ENCODE data around the gene POU1F1.
"Not testable (repeated sequence)": the region's sequence is repeated elsewhere in the genome, so short reads cannot be mapped to it uniquely, and the experiment has no call there.

POU1F1 gene, protein sequence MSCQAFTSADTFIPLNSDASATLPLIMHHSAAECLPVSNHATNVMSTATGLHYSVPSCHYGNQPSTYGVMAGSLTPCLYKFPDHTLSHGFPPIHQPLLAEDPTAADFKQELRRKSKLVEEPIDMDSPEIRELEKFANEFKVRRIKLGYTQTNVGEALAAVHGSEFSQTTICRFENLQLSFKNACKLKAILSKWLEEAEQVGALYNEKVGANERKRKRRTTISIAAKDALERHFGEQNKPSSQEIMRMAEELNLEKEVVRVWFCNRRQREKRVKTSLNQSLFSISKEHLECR

DNA sequence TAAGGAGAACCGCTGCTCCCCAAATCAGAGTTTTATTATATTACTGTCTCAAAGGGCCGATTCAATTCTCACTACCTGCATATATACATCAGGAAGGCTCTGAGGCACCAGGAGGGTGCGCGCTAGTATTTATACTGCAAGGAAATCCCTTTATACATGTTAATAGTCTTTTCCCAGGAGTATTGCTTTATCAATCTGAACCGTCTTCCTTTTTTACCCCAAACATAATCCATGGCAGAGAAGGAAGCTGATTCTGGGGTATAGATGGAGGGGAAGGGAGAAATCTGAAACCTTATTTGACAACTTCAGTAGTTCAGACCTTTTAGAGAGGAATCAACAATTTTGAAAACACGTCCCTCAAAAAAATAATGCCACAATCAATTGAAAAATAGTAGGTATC lies at the start of gene POU1F1:
TSS of gene POU1F1 (minus strand) at position 101 of the 400 bp plus-strand sequence. CDS start 122 bp downstream, outside the sequence.
- DNase-seq = no peak

DNA sequence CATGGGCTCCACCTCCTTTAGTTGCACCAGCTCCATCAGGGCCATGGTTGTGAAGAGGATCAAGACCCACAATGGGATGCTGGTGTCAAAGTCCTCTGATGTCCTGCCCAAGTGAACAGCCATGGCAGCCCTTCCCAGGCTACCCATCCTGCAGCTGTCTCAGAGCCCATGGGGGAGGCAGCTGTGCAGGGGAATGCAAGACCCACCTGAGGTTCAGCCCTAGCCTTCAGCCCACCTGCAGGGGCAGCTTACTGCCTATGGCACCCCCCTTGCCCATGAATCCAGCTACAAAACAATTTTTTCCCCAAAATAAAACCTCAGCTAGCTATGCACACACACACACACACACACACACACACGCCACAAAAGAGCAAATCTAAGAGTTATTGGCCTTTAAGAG lies 48.2 kb upstream of the POU1F1 start:
- no peak for DNase-seq

DNA sequence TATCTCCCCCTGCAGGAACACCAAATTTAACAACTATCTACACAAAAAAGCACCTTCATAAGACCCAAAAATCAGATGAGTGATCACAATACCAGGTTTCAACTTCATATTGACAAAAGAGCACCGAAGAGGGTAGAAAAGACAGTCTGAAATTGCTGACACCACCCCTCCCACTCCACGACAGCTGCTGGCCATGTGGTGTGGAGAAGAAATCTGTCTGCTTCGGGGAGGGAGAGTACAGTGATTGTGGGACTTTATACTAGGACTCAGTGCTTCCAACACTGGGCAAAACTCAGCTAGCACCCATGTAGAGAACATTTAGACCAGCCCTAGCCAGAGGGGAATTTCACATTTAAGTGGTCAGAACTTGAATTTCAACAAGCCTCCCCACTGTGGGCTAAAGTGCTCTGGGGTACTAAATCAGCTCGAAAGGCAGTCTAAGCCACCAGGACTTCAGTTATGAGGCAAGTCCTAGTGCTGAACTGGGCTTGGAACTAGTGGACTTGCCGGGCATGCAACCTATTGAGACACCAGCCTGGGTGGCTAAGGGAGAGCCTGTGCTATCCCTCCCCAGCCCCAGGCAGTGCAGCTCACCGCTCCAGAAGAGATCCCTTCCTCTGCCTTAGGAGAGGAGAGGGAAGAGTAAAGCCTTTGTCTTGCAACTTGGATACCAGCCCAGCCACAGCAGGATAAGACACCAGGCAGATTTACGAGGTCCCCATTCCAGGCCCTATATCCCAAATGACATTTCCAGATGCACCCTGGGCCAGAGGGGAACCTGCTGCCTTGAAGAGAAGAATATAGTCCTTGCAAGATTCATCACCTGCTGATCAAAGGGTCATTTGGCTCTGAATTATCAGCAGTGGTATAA lies 44.6 kb upstream of the POU1F1 start:
- no peak for DNase-seq

DNA sequence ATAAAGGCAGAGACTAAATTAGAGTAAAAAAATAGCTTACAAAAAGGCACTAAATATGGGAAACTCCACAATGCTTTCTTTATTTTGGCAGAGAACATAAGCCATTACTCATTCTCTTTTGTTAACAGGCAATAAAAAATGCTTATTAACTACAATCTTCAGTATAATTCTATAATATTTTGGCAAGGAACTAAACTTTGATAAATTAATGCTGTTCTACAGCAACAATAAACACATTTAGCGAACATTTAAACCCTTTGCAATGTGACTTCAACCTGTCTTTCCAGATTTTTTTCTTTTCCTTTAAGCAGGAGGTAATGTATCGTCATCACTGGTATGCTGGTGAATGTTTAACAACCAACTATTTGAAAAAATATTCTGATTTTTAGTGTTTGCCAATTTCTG lies 42.2 kb upstream of the POU1F1 start:
- DNase-seq = no peak

DNA sequence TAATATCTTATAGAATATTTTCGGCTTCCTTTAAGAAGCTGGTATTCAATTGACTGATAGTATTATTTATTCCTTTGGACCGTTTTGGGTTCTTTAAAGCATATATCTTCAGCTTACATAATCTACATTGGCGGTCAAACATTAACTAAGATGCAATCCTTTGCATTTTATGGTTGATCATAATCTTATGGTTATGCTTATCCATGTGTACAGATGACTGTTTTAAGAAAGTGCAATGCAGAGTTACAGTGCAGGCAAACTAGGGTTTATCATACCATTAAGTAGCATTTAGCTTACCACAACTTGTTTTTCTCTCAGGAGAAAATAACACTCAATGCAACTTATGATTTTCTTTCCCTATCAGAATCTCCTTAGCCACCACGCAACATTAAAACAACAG lies 41.4 kb upstream of the POU1F1 start:
- DNase-seq = no peak

DNA sequence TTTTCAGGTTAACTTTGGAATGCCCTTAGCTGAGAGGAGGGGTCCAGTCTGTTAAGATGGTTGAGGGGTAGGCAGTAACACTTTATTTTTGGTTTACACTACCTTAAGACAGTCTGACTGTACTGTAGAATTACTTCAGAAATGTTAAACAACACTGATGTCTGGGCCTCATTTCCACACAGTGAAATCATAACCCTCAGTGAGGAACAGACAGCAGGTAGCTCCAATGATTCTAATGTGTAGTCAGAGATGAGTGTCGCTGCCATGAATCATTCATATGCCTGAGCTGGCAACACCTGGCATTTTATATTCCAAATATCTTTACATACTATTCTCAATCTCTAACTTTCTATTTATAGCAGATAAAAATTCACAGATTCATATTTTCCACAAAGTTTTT lies 37.3 kb upstream of the POU1F1 start:
- no peak for DNase-seq

DNA sequence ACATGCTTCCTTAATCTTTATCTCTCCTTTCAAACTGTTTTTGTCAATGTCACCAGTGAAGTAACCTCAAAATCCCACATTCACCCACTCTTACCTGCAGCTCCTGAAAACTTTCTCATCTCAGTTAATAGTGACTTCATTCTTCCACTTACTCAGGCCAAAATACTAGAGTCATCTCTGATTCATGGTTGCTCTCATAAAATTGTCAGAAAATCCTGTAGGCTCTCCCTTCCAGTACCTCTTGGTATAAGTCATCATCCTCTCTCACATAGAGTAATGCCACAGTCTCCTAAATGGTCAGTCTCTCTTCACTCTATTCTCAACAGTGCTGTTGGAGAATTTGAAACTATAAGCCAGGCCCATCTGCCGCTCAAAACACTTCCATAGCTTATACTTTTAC lies 34.9 kb upstream of the POU1F1 start:
- DNase-seq = no peak

DNA sequence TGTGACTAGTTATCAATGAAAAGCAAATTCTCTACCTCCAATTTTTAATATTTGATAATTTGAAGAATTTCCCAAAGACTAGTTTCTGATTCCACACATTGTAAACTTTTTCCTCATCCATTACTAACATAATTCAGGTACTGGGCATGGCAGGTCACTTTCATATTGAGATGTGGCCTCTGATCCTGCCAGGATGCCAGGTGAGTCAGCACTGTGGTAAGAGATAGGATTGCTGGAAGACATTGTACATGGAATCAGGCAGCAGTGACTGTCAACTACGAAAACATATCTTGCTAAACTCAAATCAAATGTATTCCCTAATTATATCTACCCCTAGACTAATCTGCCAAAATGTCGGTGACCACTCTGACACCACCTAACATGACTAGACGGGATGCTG lies 33.2 kb upstream of the POU1F1 start:
- DNase-seq = no peak

DNA sequence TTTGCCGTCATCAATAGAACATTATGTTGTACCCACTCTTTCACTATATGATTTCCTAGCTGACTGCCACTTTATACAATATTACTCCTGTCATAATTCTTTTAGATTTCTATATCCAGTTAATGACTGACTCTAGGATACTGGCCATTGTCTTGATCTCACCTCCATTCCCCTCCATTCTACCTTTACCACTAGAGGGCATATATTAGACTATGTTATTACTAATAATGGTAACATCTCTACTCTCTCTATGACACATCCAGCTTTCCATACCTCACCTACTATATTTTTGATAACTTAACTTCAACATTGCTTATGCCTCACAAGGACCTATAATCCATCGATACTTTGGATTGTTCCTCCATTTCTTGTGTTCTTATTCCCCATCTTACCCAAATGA lies 31.4 kb upstream of the POU1F1 start:
- no peak for DNase-seq

DNA sequence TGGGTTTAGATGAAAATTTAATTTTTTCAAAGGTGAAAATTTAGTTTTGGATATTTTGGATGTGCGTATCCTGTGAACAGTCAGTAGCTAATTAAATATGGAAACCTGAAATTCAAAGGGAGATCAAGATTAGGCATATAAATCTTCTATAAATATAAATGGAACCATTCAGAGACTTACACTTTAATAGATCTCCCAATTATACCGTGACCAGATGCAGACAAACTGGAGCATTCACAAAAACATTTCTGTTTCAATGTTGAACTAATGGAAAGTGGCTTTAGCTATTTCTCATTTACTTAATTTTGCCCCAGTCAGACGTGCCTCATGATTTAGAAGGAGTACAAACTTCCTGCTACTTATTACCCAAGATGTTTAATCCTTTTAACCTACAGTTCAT lies 29.1 kb upstream of the POU1F1 start:
- DNase-seq = no peak

DNA sequence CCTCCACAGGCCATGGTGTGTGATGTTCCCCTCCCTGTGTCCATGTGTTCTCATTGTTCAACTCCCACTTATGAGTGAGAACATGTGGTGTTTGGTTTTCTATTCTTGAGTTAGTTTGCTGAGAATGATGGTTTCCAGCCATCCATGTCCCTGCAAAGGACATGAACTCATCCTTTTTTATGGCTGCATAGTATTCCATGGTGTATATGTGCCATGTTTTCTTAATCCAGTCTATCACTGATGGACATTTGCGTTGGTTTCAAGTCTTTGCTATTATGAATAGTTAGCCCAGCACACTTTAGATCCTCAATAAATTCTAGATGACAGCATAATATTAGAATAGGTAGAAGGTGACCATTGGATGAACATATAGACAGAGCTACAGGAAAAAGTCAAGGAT lies 28.6 kb upstream of the POU1F1 start:
- DNase-seq = not testable (repeated sequence)

DNA sequence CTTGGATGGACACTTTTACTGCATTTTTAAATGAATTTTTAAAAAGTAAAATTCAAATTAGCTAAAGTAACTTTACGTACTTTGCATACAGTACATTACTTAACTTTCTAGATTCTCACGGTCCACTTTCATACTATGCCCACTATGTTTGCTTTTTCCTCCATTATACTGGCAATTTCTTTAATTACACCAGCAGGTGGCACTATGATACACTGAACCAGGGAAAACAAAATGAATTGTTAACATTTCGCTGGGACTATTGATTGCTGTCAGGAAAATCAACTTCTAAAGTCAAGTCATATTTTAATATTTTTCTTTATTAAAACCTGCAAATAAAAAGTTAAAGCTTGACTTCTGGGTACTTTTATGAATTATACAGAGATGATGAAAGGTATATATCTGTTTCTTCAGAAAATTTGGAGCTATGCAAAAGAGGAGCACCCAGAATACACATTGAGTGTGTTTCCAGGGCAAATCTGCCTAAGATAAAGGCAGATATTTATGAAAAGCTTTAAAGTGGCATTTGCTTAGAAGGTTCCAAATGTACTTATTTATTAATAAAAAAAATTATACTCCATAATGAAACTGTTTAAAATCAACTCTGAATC lies 21.8 kb upstream of the POU1F1 start:
- DNase-seq = peak in 1 of 2 donors; percentile 43

DNA sequence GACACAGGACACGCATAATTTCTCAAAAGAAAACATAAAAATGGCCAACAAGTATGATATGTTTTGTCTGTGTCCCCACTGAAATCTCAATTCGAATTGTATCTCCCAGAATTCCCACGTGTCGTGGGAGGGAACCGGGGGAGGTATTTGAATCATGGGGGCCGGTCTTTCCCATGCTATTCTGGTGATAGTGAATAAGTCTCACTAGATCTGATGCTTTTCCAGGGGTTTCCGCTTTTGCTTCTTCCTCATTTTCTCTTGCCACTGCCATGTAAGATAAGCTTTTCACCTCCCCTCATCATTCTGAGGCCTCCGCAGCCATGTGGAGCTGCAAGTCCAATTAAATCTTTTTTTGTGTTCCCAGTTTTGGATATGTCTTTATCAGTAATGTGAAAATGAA lies 12.1 kb upstream of the POU1F1 start:
- DNase-seq = no peak

DNA sequence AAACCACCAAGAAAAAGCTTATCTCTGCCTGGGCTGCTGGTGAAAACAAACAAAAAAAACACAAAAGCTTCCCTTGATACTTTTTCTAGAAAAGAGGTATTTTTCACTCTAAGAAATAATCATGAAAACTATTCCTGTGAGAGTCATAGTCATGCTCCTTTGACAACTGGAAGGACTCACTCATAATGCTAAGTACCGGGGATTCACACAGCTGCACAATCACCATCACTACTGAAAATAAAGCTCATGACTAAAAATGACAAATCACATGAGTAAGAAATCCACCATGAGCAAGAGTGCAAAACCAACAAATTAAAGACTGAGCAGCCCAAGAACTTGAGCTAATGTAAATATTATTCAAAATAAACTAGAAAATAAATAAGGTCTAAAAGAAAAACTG lies 10.6 kb upstream of the POU1F1 start:
- no peak for DNase-seq

DNA sequence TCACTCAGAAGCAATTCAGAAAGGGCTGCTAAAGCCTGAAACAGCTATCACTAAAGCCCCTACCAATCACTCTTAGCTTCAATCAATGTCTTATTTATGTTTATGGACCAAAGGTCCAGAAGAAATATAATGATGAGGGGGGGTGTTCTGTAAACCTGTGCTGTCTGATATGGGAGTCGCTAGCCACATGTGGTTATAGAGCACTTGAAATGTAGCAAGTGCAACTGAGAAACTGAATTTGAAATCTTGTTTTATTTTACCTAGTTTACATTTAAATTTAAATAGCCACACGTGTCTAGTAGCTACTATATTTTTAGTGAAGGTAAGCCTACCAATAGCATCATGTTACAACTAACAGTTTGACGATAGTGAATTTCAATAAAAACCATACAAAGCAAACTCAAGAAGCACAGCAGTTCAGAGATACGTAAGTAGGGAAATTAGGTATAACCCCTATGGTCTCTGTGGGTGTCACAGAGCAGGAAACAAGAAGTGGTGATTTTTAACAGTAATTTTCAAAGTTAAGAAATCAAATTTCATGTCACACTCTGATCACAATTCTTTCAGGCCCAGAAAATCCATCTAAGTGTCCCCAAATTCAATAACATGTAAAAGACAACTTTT lies 3.6 kb downstream of the POU1F1 start:
- DNase-seq = no peak

DNA sequence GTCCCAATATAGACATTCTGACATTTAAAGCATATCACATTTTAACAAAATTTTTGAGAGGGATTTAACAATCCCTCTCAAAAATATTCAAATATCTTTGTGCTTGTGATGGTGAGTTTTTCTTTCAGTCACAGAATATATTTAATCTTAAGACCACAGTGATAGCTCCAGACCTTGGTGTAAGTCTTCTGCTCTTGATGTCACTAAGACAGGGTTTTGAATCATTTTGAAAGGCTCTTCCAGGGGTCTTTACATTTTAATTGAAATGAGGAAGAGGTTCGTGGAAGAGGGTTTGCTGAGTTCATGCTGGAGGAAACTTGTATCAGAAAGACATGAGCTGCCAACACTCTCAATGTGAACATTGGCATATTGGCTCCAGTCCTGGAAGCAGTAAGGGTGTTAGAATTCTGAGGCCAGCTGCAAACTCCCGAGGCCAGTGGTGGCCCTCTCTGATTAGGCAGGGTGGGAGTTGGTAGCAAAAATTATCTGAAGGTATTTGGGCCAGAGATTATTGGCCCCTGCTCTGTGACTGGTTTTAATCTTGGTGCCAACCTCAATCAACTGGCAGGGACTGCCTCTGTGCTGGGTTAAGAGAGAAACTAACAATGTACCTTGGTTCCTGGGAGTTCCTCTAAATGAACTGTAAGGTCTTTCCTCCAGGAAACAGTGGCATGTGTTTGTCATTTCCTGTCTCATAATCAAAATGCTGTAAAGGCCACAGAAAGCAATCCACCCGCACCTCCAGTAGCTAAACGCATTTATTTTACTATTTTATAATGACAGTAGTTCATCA lies 5.3 kb downstream of the POU1F1 start:
- peak in 1 of 2 donors; percentile 18 for DNase-seq

DNA sequence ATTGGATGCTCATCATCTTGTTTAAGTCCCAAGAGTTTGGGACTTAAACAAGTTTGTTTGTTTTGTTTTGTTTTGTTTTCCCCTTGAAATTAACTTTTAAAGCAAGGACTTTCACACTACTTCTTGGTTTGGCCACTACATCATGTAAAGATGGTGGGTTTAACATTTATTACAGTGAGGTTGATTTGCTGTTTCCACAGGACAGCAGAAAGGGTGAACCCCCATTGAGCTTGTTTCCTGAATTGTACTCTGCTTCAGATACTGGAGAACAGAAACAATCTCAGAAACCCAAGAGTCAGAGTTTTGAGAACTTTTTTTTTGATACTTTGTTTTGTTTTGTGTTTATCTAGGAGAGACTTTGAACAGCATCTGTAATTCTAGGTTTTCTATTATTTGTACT lies 6.7 kb downstream of the POU1F1 start:
- no peak for DNase-seq

DNA sequence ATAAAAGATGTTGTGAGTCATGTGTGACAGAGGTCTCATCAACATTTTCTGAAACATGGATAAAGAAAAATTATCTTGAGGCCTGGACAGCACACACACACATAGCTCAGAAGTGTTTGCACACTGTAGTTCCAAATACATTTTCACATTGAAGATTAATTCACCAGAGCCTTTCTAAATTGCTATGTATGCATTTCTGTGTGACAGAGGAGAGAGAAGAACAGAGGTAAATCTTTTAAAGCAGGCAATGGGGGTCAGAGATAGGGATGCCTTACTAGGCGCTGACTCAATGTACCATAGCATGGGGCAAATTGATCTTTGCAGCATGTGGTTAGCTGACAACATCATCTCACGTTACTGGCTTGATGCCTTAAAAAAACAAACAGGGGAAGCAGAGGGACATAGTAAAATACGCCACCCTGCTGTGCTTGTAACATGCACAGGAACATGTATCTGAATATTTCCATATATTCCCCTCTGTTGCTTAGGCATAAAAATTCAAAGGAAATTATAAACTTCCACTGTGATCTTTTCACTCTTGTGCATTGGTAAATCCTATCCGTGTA lies 7.7 kb downstream of the POU1F1 start:
- no peak for DNase-seq

DNA sequence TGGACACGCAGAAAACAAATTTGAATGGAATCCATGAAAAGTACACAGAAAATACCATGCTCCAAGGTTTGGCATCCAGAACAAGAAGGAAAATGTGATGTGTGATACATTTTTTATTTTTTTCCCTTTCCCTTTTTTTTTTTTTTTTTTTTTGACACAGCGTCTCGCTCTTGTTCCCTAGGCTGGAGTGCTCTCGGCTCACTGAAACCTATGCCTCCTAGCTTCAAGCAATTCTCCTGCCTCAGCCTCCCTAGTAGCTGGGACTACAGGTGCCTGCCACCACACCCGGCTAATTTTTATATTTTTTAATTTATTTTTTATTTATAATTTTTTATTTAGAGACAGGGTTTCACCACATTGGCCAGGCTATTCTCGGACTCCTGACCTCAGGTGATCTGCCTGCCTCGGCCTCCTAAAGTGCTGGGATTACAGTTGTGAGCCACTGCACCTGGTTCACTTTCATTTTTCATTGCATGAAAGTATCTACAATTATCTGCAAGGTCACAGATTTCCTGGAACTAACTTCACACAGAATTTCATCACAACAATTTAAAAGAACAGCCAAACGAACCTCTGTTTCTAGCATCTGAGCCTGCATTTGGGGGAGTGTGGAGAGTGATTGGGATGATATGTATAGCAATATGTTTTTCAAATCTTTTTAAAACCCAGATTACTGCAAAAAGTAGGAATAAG lies 8.3 kb downstream of the POU1F1 start:
- DNase-seq = no peak

DNA sequence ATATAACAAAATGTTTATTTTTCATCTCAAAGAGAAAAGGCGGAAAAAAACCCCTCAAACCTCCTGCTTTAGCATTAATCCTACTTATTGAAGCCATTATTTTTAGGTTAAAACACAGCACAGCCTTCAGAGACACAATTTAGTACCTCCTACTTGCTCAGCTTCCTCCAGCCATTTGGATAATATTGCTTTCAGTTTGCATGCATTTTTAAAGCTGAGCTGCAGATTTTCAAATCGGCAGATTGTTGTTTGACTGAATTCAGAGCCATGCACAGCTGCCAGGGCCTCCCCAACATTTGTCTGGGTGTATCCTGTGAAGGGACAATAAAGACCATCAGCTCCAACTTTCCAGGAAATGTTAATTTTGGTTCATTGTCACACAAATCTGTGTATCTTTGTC lies 14.5 kb downstream of the POU1F1 start:
- no peak for DNase-seq

DNA sequence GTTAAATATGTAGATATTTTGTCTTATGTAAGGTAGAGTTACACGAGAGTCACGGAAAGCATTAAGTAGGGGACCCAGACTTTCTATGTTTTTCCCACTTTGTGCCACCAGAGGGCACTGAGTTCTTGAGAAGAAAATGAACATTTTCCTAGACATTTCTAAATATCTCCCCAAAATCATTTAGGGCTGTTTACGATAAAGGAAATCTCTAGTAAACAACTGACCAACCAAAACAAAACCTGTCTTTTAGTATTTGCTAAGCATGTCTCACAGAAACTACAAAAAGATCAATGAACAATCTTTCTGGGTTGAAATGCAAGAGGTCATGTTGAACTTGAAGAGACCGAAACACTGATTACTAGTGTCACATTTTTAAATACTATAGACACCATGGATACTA lies 16.1 kb downstream of the POU1F1 start:
- peak; percentile 34 to 49 for DNase-seq

DNA sequence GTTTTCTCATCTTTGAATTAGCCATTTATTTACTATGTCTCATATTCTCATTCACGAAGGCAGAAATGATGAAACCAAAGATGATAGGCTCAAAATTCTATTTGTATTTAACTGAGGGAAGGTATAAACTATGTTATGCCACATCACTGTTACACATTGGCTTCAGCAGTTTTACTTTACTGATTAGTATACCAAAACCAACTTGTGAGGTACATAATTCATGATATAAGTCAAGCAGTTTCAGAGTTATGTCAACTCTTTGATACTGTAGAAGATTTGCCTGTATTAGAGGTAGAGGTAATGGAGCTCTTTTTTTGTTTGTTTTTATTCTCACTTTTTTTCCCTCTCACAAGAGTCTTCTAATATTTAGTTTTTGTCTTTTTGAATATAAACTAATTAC lies 26.4 kb downstream of the POU1F1 start:
- DNase-seq = no peak
